Measurements from ENCODE around the gene TBCD. TPM values are rescaled to one million over a fixed set of nuclear protein-coding genes. Genes with fewer than 3 reads are reported as not detected.
A peak's percentile ranks its signal among the peaks of the same experiment; 100 is the strongest.

TBCD gene
- total RNA-seq, 2 donors from 2014 or later: 38.9 to 74.8 TPM

DNA sequence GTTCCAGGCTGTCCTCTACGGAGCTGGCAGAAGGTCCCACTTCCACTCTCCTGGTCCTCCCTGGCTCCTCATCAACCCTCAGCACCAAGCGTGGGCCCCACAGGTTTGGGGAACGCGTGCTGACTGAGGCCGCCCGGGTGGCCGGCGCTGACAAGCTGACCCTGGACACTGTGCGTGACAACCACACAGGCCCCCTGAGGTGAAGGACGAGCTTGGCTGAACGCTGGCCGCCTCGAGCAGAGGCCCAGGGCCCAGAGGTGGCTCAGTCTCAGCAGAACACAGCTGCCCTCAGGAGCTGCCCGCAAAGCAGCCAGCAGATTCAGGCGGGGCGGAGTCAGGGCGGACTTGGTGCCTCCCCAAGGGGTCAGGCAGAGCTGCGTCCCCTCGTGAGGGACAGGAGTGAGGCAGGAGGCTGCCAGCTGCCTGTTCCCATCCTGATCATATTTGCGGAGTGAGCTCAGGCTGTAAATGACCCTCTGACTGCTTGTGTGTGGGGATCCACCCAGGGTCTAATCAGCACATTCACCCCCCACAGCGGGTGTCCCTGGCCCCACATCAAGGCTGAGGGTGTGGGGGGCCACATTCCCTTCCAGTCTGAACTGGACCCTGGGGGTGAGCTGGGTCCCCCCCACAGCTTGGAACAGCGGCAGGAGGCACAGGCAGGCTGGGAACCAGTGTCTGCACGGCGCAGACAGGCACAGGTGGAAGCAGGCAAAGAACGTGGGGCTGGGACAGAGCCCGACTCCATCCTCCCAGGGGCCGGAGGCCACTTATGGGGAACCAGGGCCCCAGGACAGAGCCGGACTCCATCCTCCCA lies 222.5 kb downstream of the TBCD start:
- intact Hi-C loops (cut with DNase I): no loop called here
- H3K4me3 ChIP-seq: no peak overlapping the region
- peaks cover 11% of the 10 kb centered on the region for H3K4me1 ChIP-seq
- 69 to 76% methylated on average over 8 to 28 of the region's 28 CpGs for WGBS, 2 donors
- TF ChIP-seq POLR2A (IDR thresholded peaks at IDR 0.05): peak in 2 of 3 donors; percentile 18 to 49
- TF ChIP-seq, protein P1, sequence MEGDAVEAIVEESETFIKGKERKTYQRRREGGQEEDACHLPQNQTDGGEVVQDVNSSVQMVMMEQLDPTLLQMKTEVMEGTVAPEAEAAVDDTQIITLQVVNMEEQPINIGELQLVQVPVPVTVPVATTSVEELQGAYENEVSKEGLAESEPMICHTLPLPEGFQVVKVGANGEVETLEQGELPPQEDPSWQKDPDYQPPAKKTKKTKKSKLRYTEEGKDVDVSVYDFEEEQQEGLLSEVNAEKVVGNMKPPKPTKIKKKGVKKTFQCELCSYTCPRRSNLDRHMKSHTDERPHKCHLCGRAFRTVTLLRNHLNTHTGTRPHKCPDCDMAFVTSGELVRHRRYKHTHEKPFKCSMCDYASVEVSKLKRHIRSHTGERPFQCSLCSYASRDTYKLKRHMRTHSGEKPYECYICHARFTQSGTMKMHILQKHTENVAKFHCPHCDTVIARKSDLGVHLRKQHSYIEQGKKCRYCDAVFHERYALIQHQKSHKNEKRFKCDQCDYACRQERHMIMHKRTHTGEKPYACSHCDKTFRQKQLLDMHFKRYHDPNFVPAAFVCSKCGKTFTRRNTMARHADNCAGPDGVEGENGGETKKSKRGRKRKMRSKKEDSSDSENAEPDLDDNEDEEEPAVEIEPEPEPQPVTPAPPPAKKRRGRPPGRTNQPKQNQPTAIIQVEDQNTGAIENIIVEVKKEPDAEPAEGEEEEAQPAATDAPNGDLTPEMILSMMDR (IDR thresholded peaks at IDR 0.05): no peak
- ATAC-seq: peak; percentile 93
- DNase-seq: peak; percentile 51 to 70 (median 60)
- no peaks in the 10 kb centered on the region for H3K27me3 ChIP-seq
- H3K36me3 ChIP-seq (replicated peaks in 1 of 2; ENCODE audit: insufficient read depth in 1 of 2, low read depth in 2 of 2): no peaks in the 10 kb centered on the region
- H3K27ac ChIP-seq: peak overlapping the region in 3 of 4 donors; percentile 26 to 73 (median 45)
- no peaks in the 10 kb centered on the region for H3K9me3 ChIP-seq

- Histone ChIP-seq H3K27ac (no peak overlapping the region), H3K4me1 (peaks cover 11% of the 10 kb centered on the region), H3K36me3 (replicated peaks in 1 of 2; ENCODE audit: insufficient read depth in 1 of 2, low read depth in 2 of 2) (no peaks in the 10 kb centered on the region), H3K9me3 (no peaks in the 10 kb centered on the region), H3K4me3 (no peak overlapping the region), H3K27me3 (no peaks in the 10 kb centered on the region)
- intact Hi-C loops (cut with DNase I): no loop called here
- DNase-seq: no peak
- TF ChIP-seq POLR2A (IDR thresholded peaks at IDR 0.05): no peak
- TF ChIP-seq, protein P1 (IDR thresholded peaks at IDR 0.05): no peak
- no peak for ATAC-seq
- WGBS, 2 donors: 85 to 89% methylated on average over 24 to 29 of the region's 29 CpGs
Observed at GRCh38 chr17:82976982-82977488, 225.2 kb downstream of the TBCD start.

- ATAC-seq (no peak), DNase-seq (no peak)
- WGBS, 2 donors: 86 to 87% methylated on average over 20 of the region's 20 CpGs
- Histone ChIP-seq H3K4me1 (peaks cover 11% of the 10 kb centered on the region), H3K9me3 (no peaks in the 10 kb centered on the region), H3K27ac (no peak overlapping the region), H3K36me3 (replicated peaks in 1 of 2; ENCODE audit: insufficient read depth in 1 of 2, low read depth in 2 of 2) (no peaks in the 10 kb centered on the region), H3K4me3 (no peak overlapping the region), H3K27me3 (no peaks in the 10 kb centered on the region)
- intact Hi-C loops (cut with DNase I): no loop called here
- no peak for TF ChIP-seq POLR2A (IDR thresholded peaks at IDR 0.05)
Observed at GRCh38 chr17:82977606-82978005, 225.7 kb downstream of the TBCD start.

- no peaks in the 10 kb centered on the region for H3K27me3 ChIP-seq
- no peaks in the 10 kb centered on the region for H3K9me3 ChIP-seq
- H3K4me1 ChIP-seq: peaks cover 4% of the 10 kb centered on the region
- no peak for TF ChIP-seq POLR2A (IDR thresholded peaks at IDR 0.05)
- TF ChIP-seq, protein P1 (IDR thresholded peaks at IDR 0.05): no peak
- intact Hi-C loops (cut with DNase I): no loop called here
- 69 to 90% methylated on average over 3 of the region's 3 CpGs for WGBS, 2 donors
- no peaks in the 10 kb centered on the region for H3K36me3 ChIP-seq (replicated peaks in 1 of 2; ENCODE audit: insufficient read depth in 1 of 2, low read depth in 2 of 2)
- no peak for ATAC-seq
- peak in 1 of 4 donors; percentile 48 for DNase-seq
- H3K4me3 ChIP-seq: no peak overlapping the region
- peak overlapping the region in 1 of 4 donors; percentile 29 for H3K27ac ChIP-seq
Observed at GRCh38 chr17:82978765-82979349, 227.0 kb downstream of the TBCD start.

DNA sequence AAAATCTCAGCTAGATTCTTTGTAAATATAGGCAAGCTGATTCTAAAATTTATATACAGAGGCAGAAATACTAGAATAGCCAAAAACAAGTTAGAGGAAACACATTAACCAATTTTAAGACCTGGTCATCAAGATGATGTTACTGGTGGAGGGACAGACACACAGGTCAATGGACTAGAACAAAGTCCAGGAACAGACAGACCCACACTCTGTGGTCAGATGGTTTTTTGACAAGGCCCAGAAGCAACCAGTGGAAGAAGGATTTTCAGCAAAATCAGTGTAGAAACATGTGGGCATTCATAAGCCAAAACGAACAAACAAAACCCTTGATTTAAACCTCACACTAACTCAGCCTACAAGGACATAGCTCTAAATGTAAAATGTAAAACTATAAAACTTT lies 227.9 kb downstream of the TBCD start:
- no peaks in the 10 kb centered on the region for H3K4me1 ChIP-seq
- H3K9me3 ChIP-seq: no peaks in the 10 kb centered on the region
- 59 to 64% methylated on average over 1 of the region's 1 CpG for WGBS, 2 donors
- no peaks in the 10 kb centered on the region for H3K36me3 ChIP-seq (replicated peaks in 1 of 2; ENCODE audit: insufficient read depth in 1 of 2, low read depth in 2 of 2)
- H3K27ac ChIP-seq: no peak overlapping the region
- no peak for ATAC-seq
- TF ChIP-seq, protein P1 (IDR thresholded peaks at IDR 0.05): no peak
- TF ChIP-seq POLR2A (IDR thresholded peaks at IDR 0.05): no peak
- intact Hi-C loops (cut with DNase I): no loop called here
- no peak overlapping the region for H3K4me3 ChIP-seq
- no peaks in the 10 kb centered on the region for H3K27me3 ChIP-seq
- DNase-seq: no peak
